ENCODE data around the gene NEDD1.

DNA sequence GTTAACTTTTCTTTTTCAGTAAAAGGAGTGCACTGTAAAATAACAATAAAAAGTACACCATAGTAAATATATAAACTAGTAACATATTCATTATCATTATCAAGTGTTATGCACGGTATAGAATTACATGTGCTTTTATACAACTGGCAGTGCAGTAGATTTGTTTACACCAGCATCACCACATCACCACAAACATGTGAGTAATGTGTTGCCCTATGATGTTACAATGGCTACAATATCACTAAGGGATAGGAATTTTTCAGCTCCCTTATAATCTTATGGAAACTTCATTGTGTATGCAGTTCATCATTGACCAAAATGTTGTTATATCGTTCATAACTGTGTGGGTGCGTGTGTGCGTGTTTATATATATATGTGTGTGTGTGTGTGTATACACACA lies 23.5 kb upstream of the NEDD1 start:
- TF ChIP-seq SUZ12 (IDR thresholded peaks at IDR 0.05; ENCODE audit: extremely low read depth, insufficient read depth, insufficient read length), result no peak
- no peak for TF ChIP-seq ZNF274 (IDR thresholded peaks at IDR 0.05; ENCODE audit: low read depth, low read length)

Data from NT2/D1 (cell line).